HepG2 (cell line): ENCODE data around the gene LTB4R. TPM values are rescaled to one million over a fixed set of nuclear protein-coding genes. Genes with fewer than 3 reads are reported as not detected.

Source experiments
- ATM ChIP-seq: fragments of 450-650 bp; IDR thresholded peaks from 2 replicates; pipeline ENCODE4 v1.7.1; 2017; ENCODE audit warnings: mild to moderate bottlenecking, borderline replicate concordance
- CREM ChIP-seq, 2 experiments: sonication (generic) in 1 of 2; formaldehyde crosslinking in 1 of 2; IDR thresholded peaks; 2 replicates each; pipeline versions ENCODE4 v1.4.0 to v1.6.1; 2016 to 2020; ENCODE audit warnings: antibody characterized with exemption in 1 of 2, mild to moderate bottlenecking in 1 of 2, missing genetic modification reagents in 1 of 2
- DR1 ChIP-seq: sonication (generic); formaldehyde crosslinking; IDR thresholded peaks from 2 replicates; pipeline ENCODE4 v1.8.0; 2021; ENCODE audit warnings: mild to moderate bottlenecking, missing genetic modification reagents, inconsistent platforms
- ELF3 ChIP-seq: IDR thresholded peaks from 2 replicates; pipeline ENCODE4 v1.6.1; 2016; ENCODE audit warnings: missing genetic modification reagents, missing compliant biosample characterization
- ERF ChIP-seq: IDR thresholded peaks from 2 replicates; pipeline ENCODE4 v1.6.1; 2018; ENCODE audit warnings: missing biosample characterization, missing genetic modification reagents
- FOXA3 ChIP-seq: IDR thresholded peaks from 2 replicates; pipeline ENCODE4 v1.6.1; 2016; ENCODE audit warnings: missing genetic modification reagents, missing compliant biosample characterization
- GATAD1 ChIP-seq: IDR thresholded peaks from 2 replicates; pipeline ENCODE4 v1.6.1; 2016; ENCODE audit warnings: missing genetic modification reagents, missing compliant biosample characterization
- KDM6A ChIP-seq: IDR thresholded peaks from 2 replicates; pipeline ENCODE4 v1.6.1; 2016; ENCODE audit warnings: low read depth
- LCORL ChIP-seq, 2 experiments: fragments of 450-650 bp in 1 of 2; sonication (generic) in 1 of 2; formaldehyde crosslinking in 1 of 2; IDR thresholded peaks; 2 replicates each; pipeline versions ENCODE4 v1.5.0 to v1.6.1; 2017 to 2020; ENCODE audit warnings: antibody characterized with exemption in 1 of 2, missing genetic modification reagents in 1 of 2
- MXD4 ChIP-seq: IDR thresholded peaks from 2 replicates; pipeline ENCODE4 v1.6.1; 2016; ENCODE audit warnings: mild to moderate bottlenecking, missing biosample characterization, missing genetic modification reagents
- NCOR1 ChIP-seq: fragments of 200-600 bp; sonication (generic); IDR thresholded peaks from 2 replicates; pipeline ENCODE4 v1.7.0; 2017; ENCODE audit warnings: antibody characterized with exemption, low read length, borderline replicate concordance
- NR1H2 ChIP-seq: sonication (generic); formaldehyde crosslinking; IDR thresholded peaks from 2 replicates; pipeline ENCODE4 v1.8.1; 2022; ENCODE audit warnings: low read depth, missing genetic modification reagents, borderline replicate concordance
- NR2F6 ChIP-seq, 2 experiments: IDR thresholded peaks; 2 replicates each; pipeline ENCODE4 v1.6.1; 2016; ENCODE audit warnings: antibody characterized with exemption in 1 of 2, mild to moderate bottlenecking in 1 of 2
- PITX1 ChIP-seq: sonication (generic); formaldehyde crosslinking; IDR thresholded peaks from 2 replicates; pipeline ENCODE4 v1.5.1; 2020; ENCODE audit warnings: mild to moderate bottlenecking, missing genetic modification reagents
- RARA ChIP-seq: IDR thresholded peaks from 2 replicates; pipeline ENCODE4 v1.6.1; 2016; ENCODE audit warnings: missing genetic modification reagents, missing compliant biosample characterization
- SAP130 ChIP-seq: IDR thresholded peaks from 2 replicates; pipeline ENCODE4 v1.6.1; 2016; ENCODE audit warnings: low read depth
- SP140L ChIP-seq: sonication (generic); formaldehyde crosslinking; IDR thresholded peaks from 2 replicates; pipeline ENCODE4 v1.4.0; 2020; ENCODE audit warnings: missing genetic modification reagents, borderline replicate concordance
- TEAD3 ChIP-seq: optimal IDR thresholded peaks from 2 replicates; pipeline ENCODE3; 2016; ENCODE audit warnings: borderline replicate concordance
- U2AF2 ChIP-seq: fragments of 200-400 bp; formaldehyde crosslinking; IDR thresholded peaks from 2 replicates; pipeline ENCODE4 v1.6.1; 2017; ENCODE audit warnings: low read depth, mild to moderate bottlenecking, low read length
- WIZ ChIP-seq: sonication (generic); formaldehyde crosslinking; IDR thresholded peaks from 2 replicates; pipeline ENCODE4 v1.5.1; 2020; ENCODE audit warnings: mild to moderate bottlenecking, missing genetic modification reagents
- ZMYM3 ChIP-seq: sonication (generic); formaldehyde crosslinking; IDR thresholded peaks from 2 replicates; pipeline ENCODE4 v1.5.1; 2020; ENCODE audit warnings: mild to moderate bottlenecking, missing genetic modification reagents
- ZNF205 ChIP-seq: IDR thresholded peaks from 2 replicates; pipeline ENCODE4 v1.6.1; 2018; ENCODE audit warnings: missing biosample characterization, missing genetic modification reagents
- ZNF644 ChIP-seq: IDR thresholded peaks from 2 replicates; pipeline ENCODE4 v1.6.1; 2016; ENCODE audit warnings: low read depth
- ZSCAN20 ChIP-seq: sonication (generic); formaldehyde crosslinking; IDR thresholded peaks from 2 replicates; pipeline ENCODE4 v1.4.0; 2020; ENCODE audit warnings: missing genetic modification reagents, mild to moderate bottlenecking, borderline replicate concordance
- polyA plus RNA-seq, 8 experiments: library from polyadenylated mRNA; depleted of rRNA in 3 of 8; stranded (reverse) in 7 of 8; unstranded in 1 of 8; fragments of >200 nt; fragmentation: Illumina TruSeq in 4 of 8; extraction: Trizol in 4 of 8; gene quantifications; 2 replicates each; pipeline versions ENCODE4 v1.2.1 to v1.2.3, GENCODE V29; 2011 to 2016; ENCODE audit warnings: low read depth in 4 of 8, missing spikeins in 1 of 8, mixed read lengths in 1 of 8; ENCODE audit not compliant: insufficient read depth in 1 of 8
- total RNA-seq, 5 experiments: library from RNA; depleted of rRNA; stranded (reverse); fragments of >200 nt; fragmentation: Illumina TruSeq; extraction: Trizol; gene quantifications; 2 replicates each; pipeline ENCODE4 v1.2.3, GENCODE V29; 2016; ENCODE audit warnings: low read depth in 1 of 5
- TF ChIP-seq, protein P1 (sequence below): sonication (generic); formaldehyde crosslinking; IDR thresholded peaks from 2 replicates; pipeline ENCODE4 v1.5.1; 2020; ENCODE audit warnings: missing genetic modification reagents, mild to moderate bottlenecking, borderline replicate concordance
- TF ChIP-seq, protein P2 (sequence below): sonication (generic); formaldehyde crosslinking; conservative IDR thresholded peaks from 2 replicates; pipeline ENCODE4 v1.4.0; 2020; ENCODE audit warnings: mild to moderate bottlenecking, missing genetic modification reagents, moderate library complexity

The LTB4R gene
- total and polyA plus RNA-seq, 2 of the 13 experiments (the other 11 are each of a cell fraction or from before 2014, with no cell fraction given): 3.2 to 8.2 TPM

DNA sequence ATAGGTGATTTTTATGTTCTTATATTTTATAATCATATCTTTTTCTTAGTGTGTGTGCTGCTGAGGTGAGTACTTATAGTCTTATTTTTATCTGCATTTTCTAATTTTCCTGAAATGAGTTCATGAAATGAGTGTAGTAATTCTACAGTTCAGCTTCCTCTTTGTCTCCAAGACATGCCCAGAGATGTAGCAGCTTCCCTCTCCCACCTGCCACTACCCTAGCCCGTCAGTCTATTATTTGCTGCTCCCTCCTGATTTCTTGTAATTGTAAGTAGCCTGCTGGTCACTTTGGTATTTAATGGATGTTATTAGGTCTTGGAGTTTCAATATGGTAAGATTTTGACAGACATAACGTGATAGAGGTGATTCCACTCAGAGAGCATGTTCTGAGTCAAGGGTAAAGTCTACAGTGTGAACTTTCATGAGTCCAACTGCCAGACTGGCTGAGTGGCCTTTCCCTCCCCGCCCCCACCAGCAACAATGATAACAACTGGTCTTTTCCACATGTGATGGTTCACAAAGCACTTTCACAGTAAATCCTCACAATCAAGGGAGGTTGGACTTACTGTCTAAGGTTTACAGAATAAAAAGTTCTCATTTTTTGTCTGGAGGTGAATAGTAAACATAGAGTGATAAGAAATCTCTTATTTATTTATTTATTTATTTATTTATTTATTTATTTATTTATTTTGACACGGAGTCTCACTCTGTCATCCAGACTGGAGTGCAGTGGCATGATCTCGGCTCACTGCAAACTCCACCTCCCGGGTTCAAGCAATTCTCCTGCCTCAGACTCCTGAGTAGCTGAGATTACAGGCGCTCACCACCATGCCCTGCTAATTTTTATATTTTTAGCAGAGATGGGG is 32.7 kb downstream of the LTB4R start (continued):
- TF ChIP-seq, protein P1, sequence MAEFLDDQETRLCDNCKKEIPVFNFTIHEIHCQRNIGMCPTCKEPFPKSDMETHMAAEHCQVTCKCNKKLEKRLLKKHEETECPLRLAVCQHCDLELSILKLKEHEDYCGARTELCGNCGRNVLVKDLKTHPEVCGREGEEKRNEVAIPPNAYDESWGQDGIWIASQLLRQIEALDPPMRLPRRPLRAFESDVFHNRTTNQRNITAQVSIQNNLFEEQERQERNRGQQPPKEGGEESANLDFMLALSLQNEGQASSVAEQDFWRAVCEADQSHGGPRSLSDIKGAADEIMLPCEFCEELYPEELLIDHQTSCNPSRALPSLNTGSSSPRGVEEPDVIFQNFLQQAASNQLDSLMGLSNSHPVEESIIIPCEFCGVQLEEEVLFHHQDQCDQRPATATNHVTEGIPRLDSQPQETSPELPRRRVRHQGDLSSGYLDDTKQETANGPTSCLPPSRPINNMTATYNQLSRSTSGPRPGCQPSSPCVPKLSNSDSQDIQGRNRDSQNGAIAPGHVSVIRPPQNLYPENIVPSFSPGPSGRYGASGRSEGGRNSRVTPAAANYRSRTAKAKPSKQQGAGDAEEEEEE: 0 out of 2 replicates have a peak, but pooled peaks have one; percentile 67
- TF ChIP-seq ERF (CRISPR knock-in tag) (peak; percentile 66; the same call in 1 of the 2 replicates), NR1H2 (CRISPR knock-in tag) (no peak), ATM (no peak), SP140L (CRISPR knock-in tag) (no peak), KDM6A (CRISPR knock-in tag) (0 out of 2 replicates have a peak, but pooled peaks have one; percentile 41), LCORL (IDR thresholded peaks at IDR 0.05) (no peak), LCORL (CRISPR knock-in tag; IDR thresholded peaks at IDR 0.05) (peak; percentile 61; the same call in 1 of the 2 replicates), FOXA3 (0 out of 2 replicates have a peak, but pooled peaks have one; percentile 21), U2AF2 (no peak), SAP130 (peak; percentile 69), WIZ (CRISPR knock-in tag) (0 out of 2 replicates have a peak, but pooled peaks have one; percentile 76), NCOR1 (peak; percentile 73; the same call in 1 of the 2 replicates), ZSCAN20 (CRISPR knock-in tag) (no peak), ZNF644 (peak; percentile 69; the same call in 1 of the 2 replicates), ZNF205 (CRISPR knock-in tag) (peak; percentile 37; the same call in 1 of the 2 replicates), PITX1 (CRISPR knock-in tag) (0 out of 2 replicates have a peak, but pooled peaks have one; percentile 48), RARA (peak; percentile 81), DR1 (no peak), CREM (IDR thresholded peaks at IDR 0.05) (no peak), CREM (CRISPR knock-in tag; IDR thresholded peaks at IDR 0.05) (no peak), ELF3 (peak; percentile 32; the same call in 1 of the 2 replicates), NR2F6 (IDR thresholded peaks at IDR 0.05) (0 out of 2 replicates have a peak, but pooled peaks have one; percentile 21), NR2F6 (CRISPR knock-in tag; IDR thresholded peaks at IDR 0.05) (peak; percentile 31; the same call in 1 of the 2 replicates), TEAD3 (CRISPR knock-in tag) (peak; percentile 72), ZMYM3 (CRISPR knock-in tag) (peak; percentile 65; the same call in 1 of the 2 replicates), GATAD1 (CRISPR knock-in tag) (0 out of 2 replicates have a peak, but pooled peaks have one; percentile 5), MXD4 (CRISPR knock-in tag) (peak; percentile 48; the same call in 1 of the 2 replicates)
- TF ChIP-seq, protein P2, sequence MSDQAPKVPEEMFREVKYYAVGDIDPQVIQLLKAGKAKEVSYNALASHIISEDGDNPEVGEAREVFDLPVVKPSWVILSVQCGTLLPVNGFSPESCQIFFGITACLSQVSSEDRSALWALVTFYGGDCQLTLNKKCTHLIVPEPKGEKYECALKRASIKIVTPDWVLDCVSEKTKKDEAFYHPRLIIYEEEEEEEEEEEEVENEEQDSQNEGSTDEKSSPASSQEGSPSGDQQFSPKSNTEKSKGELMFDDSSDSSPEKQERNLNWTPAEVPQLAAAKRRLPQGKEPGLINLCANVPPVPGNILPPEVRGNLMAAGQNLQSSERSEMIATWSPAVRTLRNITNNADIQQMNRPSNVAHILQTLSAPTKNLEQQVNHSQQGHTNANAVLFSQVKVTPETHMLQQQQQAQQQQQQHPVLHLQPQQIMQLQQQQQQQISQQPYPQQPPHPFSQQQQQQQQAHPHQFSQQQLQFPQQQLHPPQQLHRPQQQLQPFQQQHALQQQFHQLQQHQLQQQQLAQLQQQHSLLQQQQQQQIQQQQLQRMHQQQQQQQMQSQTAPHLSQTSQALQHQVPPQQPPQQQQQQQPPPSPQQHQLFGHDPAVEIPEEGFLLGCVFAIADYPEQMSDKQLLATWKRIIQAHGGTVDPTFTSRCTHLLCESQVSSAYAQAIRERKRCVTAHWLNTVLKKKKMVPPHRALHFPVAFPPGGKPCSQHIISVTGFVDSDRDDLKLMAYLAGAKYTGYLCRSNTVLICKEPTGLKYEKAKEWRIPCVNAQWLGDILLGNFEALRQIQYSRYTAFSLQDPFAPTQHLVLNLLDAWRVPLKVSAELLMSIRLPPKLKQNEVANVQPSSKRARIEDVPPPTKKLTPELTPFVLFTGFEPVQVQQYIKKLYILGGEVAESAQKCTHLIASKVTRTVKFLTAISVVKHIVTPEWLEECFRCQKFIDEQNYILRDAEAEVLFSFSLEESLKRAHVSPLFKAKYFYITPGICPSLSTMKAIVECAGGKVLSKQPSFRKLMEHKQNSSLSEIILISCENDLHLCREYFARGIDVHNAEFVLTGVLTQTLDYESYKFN (CRISPR knock-in tag): peak; percentile 78
